ENCODE measurements around the gene HPCAL1. TPM values are rescaled to one million over a fixed set of nuclear protein-coding genes. Genes with fewer than 3 reads are reported as not detected.

Gene HPCAL1
- total and polyA plus RNA-seq, 10 of the 15 experiments (the other 5 are each of a cell fraction or from before 2014, with no cell fraction given) = 0.40 to 12.8 (median 7.9) TPM

DNA sequence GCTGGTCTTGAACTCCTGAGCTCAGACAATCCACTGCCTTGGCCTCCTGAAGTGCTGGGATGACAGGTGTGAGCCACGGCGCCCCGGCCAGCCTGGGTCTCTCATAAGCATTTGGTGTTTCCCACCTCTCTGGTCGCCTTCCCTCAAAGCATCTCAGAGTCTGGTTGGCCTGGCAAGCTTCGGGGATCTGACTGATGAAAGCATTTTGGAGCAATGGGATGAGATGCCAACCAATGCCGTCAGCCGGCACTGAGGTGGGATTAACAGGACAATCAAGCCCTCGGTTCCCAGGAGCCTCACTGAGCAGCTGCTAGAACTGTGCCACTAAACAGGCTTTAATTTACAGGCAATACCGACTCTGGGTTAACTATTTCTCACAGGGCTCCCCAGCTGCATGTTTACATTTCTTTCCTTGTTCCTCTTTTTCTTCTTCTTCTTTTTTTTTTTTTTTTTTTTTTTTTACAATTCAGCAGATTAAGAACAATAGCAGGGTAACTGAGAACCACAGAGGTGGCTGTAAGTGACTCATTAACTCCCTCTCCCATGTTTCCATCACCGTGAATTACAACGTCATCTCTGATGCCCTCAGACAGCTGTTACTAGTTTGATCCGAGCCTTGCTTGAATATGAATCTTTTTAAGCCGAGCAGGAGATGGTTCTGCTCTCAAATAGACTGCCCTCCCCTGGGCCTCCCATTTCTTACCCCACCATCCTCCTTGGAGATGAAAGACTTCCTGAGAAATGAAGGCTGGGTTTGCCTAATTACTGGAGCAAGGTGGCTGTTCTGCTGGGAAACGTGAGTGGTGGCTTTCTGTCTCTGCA is 107.5 kb downstream of the HPCAL1 start (continued):
- TF ChIP-seq, protein P1, sequence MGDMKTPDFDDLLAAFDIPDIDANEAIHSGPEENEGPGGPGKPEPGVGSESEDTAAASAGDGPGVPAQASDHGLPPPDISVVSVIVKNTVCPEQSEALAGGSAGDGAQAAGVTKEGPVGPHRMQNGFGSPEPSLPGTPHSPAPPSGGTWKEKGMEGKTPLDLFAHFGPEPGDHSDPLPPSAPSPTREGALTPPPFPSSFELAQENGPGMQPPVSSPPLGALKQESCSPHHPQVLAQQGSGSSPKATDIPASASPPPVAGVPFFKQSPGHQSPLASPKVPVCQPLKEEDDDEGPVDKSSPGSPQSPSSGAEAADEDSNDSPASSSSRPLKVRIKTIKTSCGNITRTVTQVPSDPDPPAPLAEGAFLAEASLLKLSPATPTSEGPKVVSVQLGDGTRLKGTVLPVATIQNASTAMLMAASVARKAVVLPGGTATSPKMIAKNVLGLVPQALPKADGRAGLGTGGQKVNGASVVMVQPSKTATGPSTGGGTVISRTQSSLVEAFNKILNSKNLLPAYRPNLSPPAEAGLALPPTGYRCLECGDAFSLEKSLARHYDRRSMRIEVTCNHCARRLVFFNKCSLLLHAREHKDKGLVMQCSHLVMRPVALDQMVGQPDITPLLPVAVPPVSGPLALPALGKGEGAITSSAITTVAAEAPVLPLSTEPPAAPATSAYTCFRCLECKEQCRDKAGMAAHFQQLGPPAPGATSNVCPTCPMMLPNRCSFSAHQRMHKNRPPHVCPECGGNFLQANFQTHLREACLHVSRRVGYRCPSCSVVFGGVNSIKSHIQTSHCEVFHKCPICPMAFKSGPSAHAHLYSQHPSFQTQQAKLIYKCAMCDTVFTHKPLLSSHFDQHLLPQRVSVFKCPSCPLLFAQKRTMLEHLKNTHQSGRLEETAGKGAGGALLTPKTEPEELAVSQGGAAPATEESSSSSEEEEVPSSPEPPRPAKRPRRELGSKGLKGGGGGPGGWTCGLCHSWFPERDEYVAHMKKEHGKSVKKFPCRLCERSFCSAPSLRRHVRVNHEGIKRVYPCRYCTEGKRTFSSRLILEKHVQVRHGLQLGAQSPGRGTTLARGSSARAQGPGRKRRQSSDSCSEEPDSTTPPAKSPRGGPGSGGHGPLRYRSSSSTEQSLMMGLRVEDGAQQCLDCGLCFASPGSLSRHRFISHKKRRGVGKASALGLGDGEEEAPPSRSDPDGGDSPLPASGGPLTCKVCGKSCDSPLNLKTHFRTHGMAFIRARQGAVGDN (IDR thresholded peaks at IDR 0.05) = peak; percentile 60; the same call in 1 of the 2 replicates
- TF ChIP-seq LARP7 (IDR thresholded peaks at IDR 0.05) = no peak
- TF ChIP-seq TAF1 (IDR thresholded peaks at IDR 0.05; ENCODE audit: borderline replicate concordance, low read depth, low read length) = no peak
- TF ChIP-seq NFYA (IDR thresholded peaks at IDR 0.05; ENCODE audit: borderline replicate concordance, low read depth, low read length) = no peak
- peak; percentile 92 for TF ChIP-seq FOXK2 (IDR thresholded peaks at IDR 0.05)
- TF ChIP-seq SPI1 (IDR thresholded peaks at IDR 0.05; ENCODE audit: borderline replicate concordance, insufficient read depth, low read depth, low read length) = peak; percentile 92
- TF ChIP-seq IKZF1 (conservative IDR thresholded peaks at IDR 0.05) = peak; percentile 84
- TF ChIP-seq NR2F1 (conservative IDR thresholded peaks at IDR 0.05) = peak; percentile 39
- peak; percentile 37 to 50; a peak in 2 of 4 replicates for TF ChIP-seq BHLHE40 (IDR thresholded peaks at IDR 0.05; ENCODE audit: borderline replicate concordance in 1 of 2, low read depth in 2 of 2, low read length in 1 of 2)
- no peak for TF ChIP-seq HSF1 (IDR thresholded peaks at IDR 0.05; ENCODE audit: low read depth, low read length)
- no peak for TF ChIP-seq BCL3 (IDR thresholded peaks at IDR 0.05; ENCODE audit: borderline replicate concordance, insufficient read depth, low read depth, low read length, poor library complexity, severe bottlenecking)
- TF ChIP-seq GATAD2B (conservative IDR thresholded peaks at IDR 0.05; ENCODE audit: low read depth) = peak; percentile 57; the same call in 1 of the 2 replicates
- TF ChIP-seq ZBTB40 (IDR thresholded peaks at IDR 0.05; ENCODE audit: borderline replicate concordance) = peak; percentile 45; the same call in 1 of the 2 replicates
- TF ChIP-seq STAT3 (IDR thresholded peaks at IDR 0.05; ENCODE audit: low read depth, low read length) = peak; percentile 68; the same call in 1 of the 2 replicates
- TF ChIP-seq YY1 (IDR thresholded peaks at IDR 0.05; ENCODE audit: low read depth, low read length) = no peak
- TF ChIP-seq ZZZ3 (IDR thresholded peaks at IDR 0.05; ENCODE audit: control insufficient read depth, insufficient read length, low read depth) = no peak
- no peak for TF ChIP-seq FOS (IDR thresholded peaks at IDR 0.05; ENCODE audit: borderline replicate concordance, extremely low read depth, insufficient read length)
